ENCODE data around the gene TANK. TPM values are rescaled to one million over a fixed set of nuclear protein-coding genes. Genes with fewer than 3 reads are reported as not detected.

Gene TANK
- total RNA-seq, 3 donors from 2014 or later (not counting 1 experiment from before 2014, with no cell fraction given), result 68.9 to 121 (median 76.1) TPM

DNA sequence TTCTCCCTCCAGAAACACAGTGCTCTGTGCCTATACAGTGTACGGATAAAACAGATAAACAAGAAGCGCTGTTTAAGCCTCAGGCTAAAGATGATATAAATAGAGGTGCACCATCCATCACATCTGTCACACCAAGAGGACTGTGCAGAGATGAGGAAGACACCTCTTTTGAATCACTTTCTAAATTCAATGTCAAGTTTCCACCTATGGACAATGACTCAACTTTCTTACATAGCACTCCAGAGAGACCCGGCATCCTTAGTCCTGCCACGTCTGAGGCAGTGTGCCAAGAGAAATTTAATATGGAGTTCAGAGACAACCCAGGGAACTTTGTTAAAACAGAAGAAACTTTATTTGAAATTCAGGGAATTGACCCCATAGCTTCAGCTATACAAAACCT lies 70.7 kb downstream of the TANK start:
- Mint-ChIP-seq H3K4me1 (peaks cover 0 to 5% of the 10 kb centered on the region in 2 donors), H3K9me3 (no peaks in the 10 kb centered on the region), H3K27me3 (ENCODE audit: low read depth in 2 of 2) (no peaks in the 10 kb centered on the region), H3K36me3 (no peaks in the 10 kb centered on the region), H3K4me3 (no peak overlapping the region), H3K27ac (no peak overlapping the region)
- ATAC-seq (no peak), DNase-seq (no peak)
- H3K4me1 ChIP-seq (ENCODE audit: control insufficient read depth, insufficient read depth, low read length), result no peaks in the 10 kb centered on the region
- H3K27me3 ChIP-seq (ENCODE audit: control insufficient read depth, insufficient read depth, low read length), result no peaks in the 10 kb centered on the region
- WGBS (ENCODE audit: insufficient coverage), result 97% methylated on average over 3 of the region's 4 CpGs
- H3K4me3 ChIP-seq (ENCODE audit: low read length), result no peak overlapping the region
- H3K9me3 ChIP-seq (ENCODE audit: control insufficient read depth, insufficient read depth, low read length), result no peaks in the 10 kb centered on the region
- H3K27ac ChIP-seq (ENCODE audit: low read length), result no peak overlapping the region
- TF ChIP-seq, protein P1, sequence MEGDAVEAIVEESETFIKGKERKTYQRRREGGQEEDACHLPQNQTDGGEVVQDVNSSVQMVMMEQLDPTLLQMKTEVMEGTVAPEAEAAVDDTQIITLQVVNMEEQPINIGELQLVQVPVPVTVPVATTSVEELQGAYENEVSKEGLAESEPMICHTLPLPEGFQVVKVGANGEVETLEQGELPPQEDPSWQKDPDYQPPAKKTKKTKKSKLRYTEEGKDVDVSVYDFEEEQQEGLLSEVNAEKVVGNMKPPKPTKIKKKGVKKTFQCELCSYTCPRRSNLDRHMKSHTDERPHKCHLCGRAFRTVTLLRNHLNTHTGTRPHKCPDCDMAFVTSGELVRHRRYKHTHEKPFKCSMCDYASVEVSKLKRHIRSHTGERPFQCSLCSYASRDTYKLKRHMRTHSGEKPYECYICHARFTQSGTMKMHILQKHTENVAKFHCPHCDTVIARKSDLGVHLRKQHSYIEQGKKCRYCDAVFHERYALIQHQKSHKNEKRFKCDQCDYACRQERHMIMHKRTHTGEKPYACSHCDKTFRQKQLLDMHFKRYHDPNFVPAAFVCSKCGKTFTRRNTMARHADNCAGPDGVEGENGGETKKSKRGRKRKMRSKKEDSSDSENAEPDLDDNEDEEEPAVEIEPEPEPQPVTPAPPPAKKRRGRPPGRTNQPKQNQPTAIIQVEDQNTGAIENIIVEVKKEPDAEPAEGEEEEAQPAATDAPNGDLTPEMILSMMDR (IDR thresholded peaks at IDR 0.05), result no peak
- H3K36me3 ChIP-seq (ENCODE audit: control insufficient read depth, insufficient read depth, low read length), result peaks cover 60% of the 10 kb centered on the region
- intact Hi-C loops (cut with micrococcal nuclease), result no loop called here

DNA sequence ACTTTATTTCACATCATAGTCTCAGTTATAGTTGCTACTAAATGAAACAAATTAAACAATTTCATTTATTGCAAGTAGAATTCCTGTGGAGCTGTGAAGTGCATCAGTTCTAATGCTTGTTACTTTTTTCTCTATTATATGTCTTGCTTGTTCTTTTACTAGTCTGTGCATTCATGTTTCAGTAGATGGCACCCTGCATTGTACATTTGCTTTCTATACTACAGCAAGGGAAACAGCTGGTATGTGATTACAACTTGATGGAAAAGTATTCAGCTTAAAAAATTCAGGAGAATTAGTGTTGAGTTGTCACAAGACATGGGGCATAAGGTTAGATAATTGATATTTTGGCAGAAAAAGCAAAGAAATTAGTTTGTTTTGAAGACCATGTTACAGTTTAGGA lies 72.3 kb downstream of the TANK start:
- no peak overlapping the region for H3K4me3 Mint-ChIP-seq
- Histone ChIP-seq H3K4me3 (ENCODE audit: low read length) (no peak overlapping the region), H3K9me3 (ENCODE audit: control insufficient read depth, insufficient read depth, low read length) (no peaks in the 10 kb centered on the region), H3K36me3 (ENCODE audit: control insufficient read depth, insufficient read depth, low read length) (peaks cover 48% of the 10 kb centered on the region), H3K27ac (ENCODE audit: low read length) (no peak overlapping the region), H3K4me1 (ENCODE audit: control insufficient read depth, insufficient read depth, low read length) (peaks cover 5% of the 10 kb centered on the region), H3K27me3 (ENCODE audit: control insufficient read depth, insufficient read depth, low read length) (peaks cover 2% of the 10 kb centered on the region)
- no peak for DNase-seq
- no peak overlapping the region for H3K27ac Mint-ChIP-seq
- peaks cover 0 to 8% of the 10 kb centered on the region in 2 donors for H3K4me1 Mint-ChIP-seq
- ATAC-seq, result no peak
- H3K27me3 Mint-ChIP-seq (ENCODE audit: low read depth in 2 of 2), result no peaks in the 10 kb centered on the region
- H3K36me3 Mint-ChIP-seq, result no peaks in the 10 kb centered on the region
- intact Hi-C loops (cut with micrococcal nuclease), result no loop called here
- TF ChIP-seq, protein P1 (IDR thresholded peaks at IDR 0.05), result no peak
- no peaks in the 10 kb centered on the region for H3K9me3 Mint-ChIP-seq

DNA sequence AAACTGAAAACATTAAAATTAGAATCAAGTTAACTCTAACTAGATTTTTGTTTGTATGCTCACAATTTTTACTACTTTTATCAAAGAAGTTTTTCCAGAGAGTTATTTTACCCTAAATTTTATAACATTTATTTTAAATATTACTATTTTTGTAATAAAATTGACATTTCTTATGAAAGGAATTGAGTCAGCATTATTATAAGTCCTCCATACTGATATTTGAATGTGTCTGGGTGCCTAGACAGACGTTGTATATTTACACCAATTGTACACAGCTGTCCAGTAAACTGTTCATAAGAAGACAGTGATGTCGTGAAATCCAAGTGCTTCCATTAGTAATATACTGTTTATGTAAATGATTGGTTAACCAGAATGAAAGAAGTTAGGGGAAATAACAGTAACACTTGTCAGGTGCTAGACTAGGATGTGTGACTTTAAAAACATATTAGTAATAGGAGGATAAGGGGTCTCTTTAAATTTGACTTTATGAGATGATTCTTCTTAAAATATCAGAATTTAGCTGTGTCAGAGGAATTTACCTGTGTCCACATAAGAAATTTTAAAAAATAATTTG lies 73.7 kb downstream of the TANK start:
- intact Hi-C loops (cut with micrococcal nuclease), result no loop called here
- Histone ChIP-seq H3K4me3 (ENCODE audit: low read length) (no peak overlapping the region), H3K36me3 (ENCODE audit: control insufficient read depth, insufficient read depth, low read length) (peaks cover 37% of the 10 kb centered on the region), H3K9me3 (ENCODE audit: control insufficient read depth, insufficient read depth, low read length) (no peaks in the 10 kb centered on the region), H3K27ac (ENCODE audit: low read length) (no peak overlapping the region), H3K27me3 (ENCODE audit: control insufficient read depth, insufficient read depth, low read length) (peaks cover 3% of the 10 kb centered on the region), H3K4me1 (ENCODE audit: control insufficient read depth, insufficient read depth, low read length) (peaks cover 17% of the 10 kb centered on the region)
- no peak overlapping the region for H3K27ac Mint-ChIP-seq
- peaks cover 7 to 20% of the 10 kb centered on the region in 2 donors for H3K4me1 Mint-ChIP-seq
- H3K4me3 Mint-ChIP-seq, result no peak overlapping the region
- DNase-seq, result no peak
- ATAC-seq, result peak in 2 of 3 donors; percentile 22 to 42
- H3K36me3 Mint-ChIP-seq, result no peaks in the 10 kb centered on the region
- H3K27me3 Mint-ChIP-seq (ENCODE audit: low read depth in 2 of 2), result peaks cover 0 to 7% of the 10 kb centered on the region in 2 donors
- H3K9me3 Mint-ChIP-seq, result no peaks in the 10 kb centered on the region
- TF ChIP-seq, protein P1 (IDR thresholded peaks at IDR 0.05), result no peak
- 83% methylated on average over 2 of the region's 2 CpGs for WGBS (ENCODE audit: insufficient coverage)

DNA sequence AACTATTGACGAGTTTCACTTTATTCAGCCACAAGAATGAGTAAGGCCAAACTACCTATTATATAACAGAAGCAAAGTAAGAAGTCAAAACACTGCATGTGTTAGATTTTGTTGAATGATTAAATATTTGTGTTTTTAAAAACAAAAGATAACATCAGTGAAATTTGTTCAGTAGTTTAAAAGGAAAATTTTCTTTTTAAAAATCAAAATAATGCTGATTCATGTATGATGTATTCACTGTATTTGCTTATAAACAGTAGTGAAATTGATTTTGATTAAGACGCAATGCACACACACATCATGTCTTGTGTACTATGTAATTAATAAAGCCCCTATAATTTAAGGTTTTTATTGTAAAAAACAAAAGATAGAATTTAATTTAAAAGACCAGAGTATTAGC lies 74.4 kb downstream of the TANK start:
- peaks cover 3% of the 10 kb centered on the region for H3K27me3 ChIP-seq (ENCODE audit: control insufficient read depth, insufficient read depth, low read length)
- no peak for ATAC-seq
- peaks cover 31% of the 10 kb centered on the region for H3K36me3 ChIP-seq (ENCODE audit: control insufficient read depth, insufficient read depth, low read length)
- TF ChIP-seq, protein P1 (IDR thresholded peaks at IDR 0.05), result no peak
- no peak overlapping the region for H3K27ac Mint-ChIP-seq
- H3K9me3 ChIP-seq (ENCODE audit: control insufficient read depth, insufficient read depth, low read length), result no peaks in the 10 kb centered on the region
- H3K4me1 Mint-ChIP-seq, result peaks cover 7 to 20% of the 10 kb centered on the region in 2 donors
- peaks cover 0 to 7% of the 10 kb centered on the region in 2 donors for H3K27me3 Mint-ChIP-seq (ENCODE audit: low read depth in 2 of 2)
- no peaks in the 10 kb centered on the region for H3K36me3 Mint-ChIP-seq
- H3K4me3 Mint-ChIP-seq, result no peak overlapping the region
- H3K4me1 ChIP-seq (ENCODE audit: control insufficient read depth, insufficient read depth, low read length), result peaks cover 17% of the 10 kb centered on the region
- no CpG with 5 or more reads among the region's 2 CpGs for WGBS (ENCODE audit: insufficient coverage)
- H3K27ac ChIP-seq (ENCODE audit: low read length), result no peak overlapping the region
- intact Hi-C loops (cut with micrococcal nuclease), result no loop called here
- no peak for DNase-seq
- no peaks in the 10 kb centered on the region for H3K9me3 Mint-ChIP-seq
- no peak overlapping the region for H3K4me3 ChIP-seq (ENCODE audit: low read length)
